Erythroblast (primary cell): ENCODE results near the gene OAS2.

Experiments
- GATA1 ChIP-seq: IDR thresholded peaks from 2 replicates; pipeline ENCODE4 v1.6.1; 2011; ENCODE audit warnings: low read depth, mild to moderate bottlenecking, control low read depth, low read length, moderate library complexity
- POLR2A ChIP-seq: IDR thresholded peaks from 2 replicates; pipeline ENCODE4 v1.6.1; 2011; ENCODE audit warnings: mild to moderate bottlenecking, low read length

GRCh38 chr12:112941528-112942335, 36.6 kb upstream of the OAS2 start:
- no peak for TF ChIP-seq POLR2A
- TF ChIP-seq GATA1, result no peak
